Kidney epithelial cell (primary cell): ENCODE data around the gene WDR7. TPM values are rescaled to one million over a fixed set of nuclear protein-coding genes. Genes with fewer than 3 reads are reported as not detected.

Source experiments
- DNase-seq: peaks from one replicate; pipeline ENCODE4 v3.0.0-alpha.2; 2010; ENCODE audit warnings: low read depth
- H3K27me3 ChIP-seq: 2 replicates; pipeline ENCODE4 v1.6.0; 2011; ENCODE audit warnings: low read length; ENCODE audit not compliant: control insufficient read depth, insufficient read depth
- H3K36me3 ChIP-seq: 2 replicates; pipeline ENCODE4 v1.5.1; 2011; ENCODE audit warnings: low read length; ENCODE audit not compliant: control insufficient read depth, insufficient read depth
- H3K4me3 ChIP-seq: 2 replicates; pipeline ENCODE4 v1.5.1; 2011; ENCODE audit warnings: low read depth, mild to moderate bottlenecking, control low read depth, low read length
- CTCF ChIP-seq: IDR thresholded peaks from 2 replicates; pipeline ENCODE4 v1.5.1; 2011; ENCODE audit warnings: mild to moderate bottlenecking, moderate library complexity, low read length, control low read depth, inconsistent platforms; ENCODE audit not compliant: insufficient read depth, poor library complexity, severe bottlenecking
- total RNA-seq: library from RNA; depleted of rRNA; stranded (reverse); fragments of >200 nt; gene quantifications from 2 replicates; pipeline ENCODE4 v1.2.3, GENCODE V29; 2015

The WDR7 gene
- total RNA-seq, 1 donor from 2014 or later: 8.7 TPM

GRCh38 chr18:56726906-56727305 is 75.7 kb downstream of the WDR7 start:
- no peaks in the 10 kb centered on the region for H3K27me3 ChIP-seq
- H3K36me3 ChIP-seq: no peaks in the 10 kb centered on the region
- no peak for TF ChIP-seq CTCF
- DNase-seq: no peak
- H3K4me3 ChIP-seq: no peak overlapping the region

DNA sequence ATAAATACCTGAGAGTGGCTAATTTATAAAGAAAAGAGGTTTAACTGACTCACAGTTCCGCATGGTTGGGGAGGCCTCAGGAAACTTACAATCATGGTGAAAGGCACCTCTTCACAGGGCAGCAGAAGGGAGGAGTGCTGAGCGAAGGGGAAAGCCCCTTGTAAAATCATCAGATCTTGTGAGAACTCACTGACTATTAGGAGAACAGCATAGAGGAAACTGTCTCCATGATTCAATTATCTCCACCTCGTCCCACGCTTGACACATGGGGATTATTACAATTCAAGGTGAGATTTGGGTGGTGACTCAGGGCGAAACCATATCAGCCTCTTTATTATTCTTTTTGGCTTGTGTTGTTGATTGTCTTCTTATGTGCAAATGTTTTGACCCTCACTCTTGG is 76.2 kb downstream of the WDR7 start:
- TF ChIP-seq CTCF: no peak
- Histone ChIP-seq H3K36me3 (no peaks in the 10 kb centered on the region), H3K4me3 (no peak overlapping the region), H3K27me3 (no peaks in the 10 kb centered on the region)
- no peak for DNase-seq

DNA sequence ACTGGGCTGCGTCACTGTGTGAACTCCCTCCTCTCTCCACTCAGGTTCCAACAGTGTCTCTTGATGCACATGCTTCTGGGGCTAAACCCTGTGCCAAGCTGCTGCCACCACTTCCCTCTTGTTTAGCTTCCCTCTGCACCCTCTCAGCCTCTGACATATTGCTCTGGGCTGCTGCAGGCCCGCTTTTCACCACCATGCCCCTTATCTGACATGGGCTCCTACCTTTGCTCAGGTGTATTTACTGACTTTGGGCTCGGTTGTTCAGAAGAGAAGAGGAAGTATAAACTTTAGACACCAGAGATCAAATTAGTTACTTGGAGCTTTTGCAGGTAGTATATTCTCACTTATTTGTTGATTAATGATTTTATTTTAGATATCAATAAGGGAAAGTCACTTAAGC is 77.6 kb downstream of the WDR7 start:
- TF ChIP-seq CTCF: no peak
- H3K4me3 ChIP-seq: no peak overlapping the region

DNA sequence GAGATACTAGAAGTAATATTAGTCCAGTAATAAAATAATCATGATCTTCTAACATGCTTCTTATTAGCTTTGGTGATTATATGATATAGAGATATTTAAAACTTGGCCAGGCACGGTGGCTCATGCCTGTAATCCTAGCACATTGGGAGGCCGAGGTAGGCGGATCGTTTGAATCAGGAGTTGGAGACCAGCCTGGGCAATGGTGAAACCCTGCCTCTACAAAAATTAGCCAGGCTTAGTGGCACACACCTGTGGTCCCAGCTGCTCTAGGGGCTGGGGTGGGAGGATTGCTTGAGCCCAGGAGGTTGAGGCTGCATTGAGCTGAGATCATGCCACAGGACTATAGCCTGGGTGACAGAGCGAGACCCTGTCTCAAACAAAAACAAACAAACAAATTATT is 87.0 kb downstream of the WDR7 start:
- no peak overlapping the region for H3K4me3 ChIP-seq
- no peaks in the 10 kb centered on the region for H3K27me3 ChIP-seq
- TF ChIP-seq CTCF: no peak
- DNase-seq: no peak
- no peaks in the 10 kb centered on the region for H3K36me3 ChIP-seq

More for the DNA sequence above, 77.6 kb downstream of the WDR7 start:
- H3K36me3 ChIP-seq: no peaks in the 10 kb centered on the region
- no peak for DNase-seq
- H3K27me3 ChIP-seq: no peaks in the 10 kb centered on the region

DNA sequence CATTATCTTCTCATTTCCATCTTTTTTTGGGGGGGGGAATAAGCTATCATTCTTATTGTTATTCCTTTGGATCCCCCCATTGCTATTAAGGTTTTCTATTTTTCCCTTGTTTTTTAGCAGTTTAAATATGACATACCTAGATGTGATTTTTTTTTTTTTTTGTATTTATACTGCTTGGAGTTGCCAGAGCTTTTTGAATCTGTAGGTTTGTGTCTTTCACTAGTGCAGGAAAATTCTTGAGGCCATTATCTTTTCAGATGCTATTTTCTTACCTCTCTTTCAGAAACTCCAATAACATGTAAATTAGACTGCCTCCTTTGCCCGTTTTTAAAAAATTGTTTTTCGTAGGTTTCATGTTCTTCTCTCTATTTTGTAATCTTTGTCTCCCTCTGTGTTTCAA is 88.6 kb downstream of the WDR7 start:
- no peak for DNase-seq
- no peaks in the 10 kb centered on the region for H3K36me3 ChIP-seq

DNA sequence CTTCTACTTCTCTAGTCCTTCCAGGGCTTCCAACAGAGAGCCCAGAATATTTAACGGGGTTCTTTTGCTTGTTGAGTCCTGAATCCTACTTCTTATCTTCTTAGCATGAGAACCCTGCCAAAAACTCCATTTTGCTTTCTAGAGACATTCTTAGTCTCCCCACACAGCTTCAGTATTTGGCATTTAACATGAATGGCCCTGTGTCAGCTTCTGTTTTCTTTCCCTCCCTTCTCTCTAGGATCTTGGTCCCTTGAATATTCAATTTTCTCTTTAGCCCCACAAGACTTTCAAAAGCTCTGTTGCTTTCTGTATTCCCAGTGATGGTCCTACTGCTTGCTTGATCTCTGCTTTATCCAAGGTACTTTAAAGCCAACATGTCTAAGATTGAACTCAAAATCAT is 89.5 kb downstream of the WDR7 start:
- no peak overlapping the region for H3K4me3 ChIP-seq
- no peaks in the 10 kb centered on the region for H3K36me3 ChIP-seq
- no peak for TF ChIP-seq CTCF

More for the DNA sequence above, 88.6 kb downstream of the WDR7 start:
- TF ChIP-seq CTCF: no peak
- no peak overlapping the region for H3K4me3 ChIP-seq
- no peaks in the 10 kb centered on the region for H3K27me3 ChIP-seq

More for the DNA sequence above, 89.5 kb downstream of the WDR7 start:
- no peak for DNase-seq
- no peaks in the 10 kb centered on the region for H3K27me3 ChIP-seq
